HG02885 (cell line): Measurements from ENCODE around the gene LOXL1.
"Not testable (repeated sequence)": the region's sequence is repeated elsewhere in the genome, so short reads cannot be mapped to it uniquely, and the experiment has no call there.

Source experiments
- ATAC-seq: cut with Tn5 transposase; IDR thresholded peaks from one replicate; pipeline ENCODE4 v1.9.1; 2021; ENCODE audit warnings: mild to moderate bottlenecking; ENCODE audit not compliant: unreplicated experiment, poor library complexity

The LOXL1 gene

GRCh38 chr15:73972984-73973682 is 46.9 kb downstream of the LOXL1 start:
- ATAC-seq, result no peak

GRCh38 chr15:73973683-73974200 is 47.5 kb downstream of the LOXL1 start:
- ATAC-seq, result not testable (repeated sequence)

DNA sequence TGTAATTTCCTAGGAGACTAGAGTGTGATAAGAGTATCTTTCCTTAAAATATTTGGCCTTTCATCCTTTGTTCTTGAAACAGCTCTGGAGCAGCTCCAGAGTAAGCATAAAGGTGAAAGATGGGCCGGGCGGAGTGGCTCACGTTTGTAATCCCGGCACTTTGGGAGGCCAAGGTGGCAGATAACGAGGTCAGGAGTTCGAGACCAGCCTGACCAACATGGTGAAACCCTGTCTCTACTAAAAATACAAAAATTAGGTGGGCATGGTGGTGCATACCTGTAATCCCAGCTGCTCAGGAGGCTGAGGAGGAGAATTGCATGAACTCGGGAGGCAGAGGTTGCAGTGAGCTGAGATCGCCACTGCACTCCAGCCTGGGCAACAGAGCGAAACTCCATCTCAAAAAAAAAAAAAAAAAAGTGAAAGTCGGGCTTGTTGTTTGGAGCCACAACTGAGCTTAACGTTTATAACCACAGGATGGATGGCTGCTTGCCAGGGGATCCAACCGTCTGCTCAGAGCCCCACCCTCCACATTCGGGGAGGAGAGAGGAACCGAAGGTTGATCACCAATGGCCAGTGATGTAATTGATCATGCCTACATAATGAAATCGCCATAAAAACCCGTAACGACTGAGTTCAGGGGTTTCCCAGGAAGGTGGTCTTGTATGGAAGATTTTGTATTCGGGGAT is 49.3 kb downstream of the LOXL1 start:
- not testable (repeated sequence) for ATAC-seq

DNA sequence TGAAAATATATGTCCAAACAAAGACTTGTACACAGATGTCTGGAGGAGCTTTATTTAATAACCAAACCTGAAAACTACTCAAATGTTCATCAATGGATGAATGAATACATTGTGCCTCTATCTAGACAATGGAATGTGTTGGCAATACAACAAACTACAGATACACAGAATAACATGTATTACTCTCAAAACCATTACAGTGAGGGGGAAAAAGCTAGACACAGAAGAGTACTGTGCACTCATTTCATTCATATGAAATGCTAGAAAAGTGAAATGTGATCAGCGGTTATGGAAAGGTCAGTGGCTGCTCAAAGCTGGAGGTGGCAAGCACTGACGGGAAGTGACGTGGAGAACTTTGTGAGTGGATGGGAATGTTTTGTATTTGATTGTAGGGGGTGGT is 52.6 kb downstream of the LOXL1 start:
- ATAC-seq, result no peak

DNA sequence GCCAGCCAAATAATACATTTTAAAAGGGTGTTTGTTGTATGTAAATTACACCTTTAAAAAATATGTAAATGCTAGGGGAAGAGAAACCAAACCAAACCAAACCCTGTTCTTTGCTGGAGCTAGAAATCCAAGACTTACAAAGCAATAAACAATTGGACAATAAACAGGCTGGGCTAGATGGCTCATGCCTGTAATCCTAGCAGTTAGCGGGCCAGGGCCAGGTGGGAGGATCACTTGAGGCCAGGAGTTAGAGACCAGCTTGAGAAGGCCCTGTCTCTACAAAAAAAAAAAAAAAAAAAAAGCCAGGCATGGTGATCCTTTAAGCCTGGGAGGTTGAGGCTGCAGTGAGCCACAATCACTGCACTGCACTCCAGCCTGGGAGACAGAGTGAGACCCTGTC is 53.4 kb downstream of the LOXL1 start:
- ATAC-seq, result no peak

DNA sequence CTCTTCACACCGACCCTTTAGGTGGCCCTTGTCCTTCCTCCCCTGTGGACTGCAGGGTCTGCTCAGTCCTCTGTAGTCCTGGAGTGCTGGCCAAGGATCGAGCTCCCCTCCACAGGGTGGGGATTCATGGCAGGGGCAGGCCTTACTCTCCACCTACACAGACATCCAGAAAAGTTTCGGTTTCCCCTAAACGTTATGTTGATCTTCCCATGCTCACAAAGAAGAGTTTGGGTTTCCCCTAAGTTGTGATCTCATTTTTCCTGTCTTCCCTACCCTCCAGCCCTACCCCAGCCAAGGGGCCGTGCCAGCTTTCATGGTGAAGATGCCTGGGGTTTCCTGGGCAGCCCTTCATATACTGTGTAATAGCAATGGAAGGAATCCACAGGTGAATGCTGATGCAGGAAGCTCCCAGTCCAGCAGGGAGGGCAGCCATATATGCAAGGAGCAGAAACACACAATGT is 55.5 kb downstream of the LOXL1 start:
- ATAC-seq, result no peak

GRCh38 chr15:73982222-73982962 is 56.1 kb downstream of the LOXL1 start:
- ATAC-seq, result no peak

GRCh38 chr15:73983211-73983727 is 57.0 kb downstream of the LOXL1 start:
- ATAC-seq, result no peak

DNA sequence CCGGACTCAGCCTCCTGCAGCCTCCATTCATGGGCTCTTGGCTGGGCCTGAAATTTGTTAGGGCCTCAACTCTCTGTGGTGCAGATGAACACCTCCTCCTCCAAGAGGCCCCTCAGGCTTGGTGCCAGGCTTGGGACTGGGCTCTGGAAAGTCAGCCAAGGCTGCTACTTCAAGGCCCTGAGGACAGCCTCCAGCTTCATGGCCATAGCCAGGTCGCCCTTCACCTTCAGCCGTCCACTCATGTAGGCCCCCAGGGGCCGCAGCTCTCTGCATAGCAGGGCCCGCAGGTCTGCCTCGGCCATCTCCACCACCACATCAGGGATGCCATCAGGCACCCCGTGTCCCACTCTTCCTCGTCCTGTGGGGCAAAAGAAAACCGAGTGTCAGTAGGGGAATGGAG is 57.5 kb downstream of the LOXL1 start:
- ATAC-seq, result no peak

DNA sequence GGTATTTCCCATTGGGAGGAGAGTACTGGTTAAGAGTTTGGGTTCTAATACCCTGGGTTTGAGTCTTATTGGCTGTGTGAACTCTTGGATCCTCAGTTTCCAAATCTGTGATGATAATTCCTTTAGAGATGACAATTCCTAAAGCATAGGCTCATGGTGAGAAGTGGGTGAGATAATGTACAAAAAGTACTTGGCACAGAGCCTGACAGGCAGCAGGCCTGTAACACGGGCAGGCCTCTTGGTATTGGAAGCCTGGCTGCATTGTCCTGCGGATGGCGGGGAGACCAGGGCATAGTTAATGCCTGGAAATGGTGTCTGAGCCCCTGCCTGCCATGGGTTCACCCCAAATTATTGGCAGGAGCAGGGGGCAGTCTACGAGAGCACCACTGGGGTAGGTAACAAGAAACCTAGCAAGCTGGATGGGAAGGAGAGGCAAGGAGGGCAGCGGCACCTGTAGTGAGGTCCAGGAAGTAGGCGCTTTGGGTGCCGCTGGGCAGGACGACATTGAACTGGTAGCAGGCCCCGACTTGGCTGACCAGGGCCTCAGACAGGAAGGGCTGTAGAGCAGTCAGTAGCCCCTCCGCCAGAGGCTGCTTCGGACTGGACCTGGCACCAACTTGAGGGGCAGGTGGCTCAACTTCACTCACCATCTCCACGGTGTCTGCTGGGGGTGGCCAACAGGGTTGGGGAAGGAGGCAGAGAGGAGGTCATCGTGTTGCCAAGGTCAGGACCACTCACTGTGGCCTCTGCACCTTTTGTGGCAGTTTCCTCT is 58.1 kb downstream of the LOXL1 start:
- no peak for ATAC-seq

DNA sequence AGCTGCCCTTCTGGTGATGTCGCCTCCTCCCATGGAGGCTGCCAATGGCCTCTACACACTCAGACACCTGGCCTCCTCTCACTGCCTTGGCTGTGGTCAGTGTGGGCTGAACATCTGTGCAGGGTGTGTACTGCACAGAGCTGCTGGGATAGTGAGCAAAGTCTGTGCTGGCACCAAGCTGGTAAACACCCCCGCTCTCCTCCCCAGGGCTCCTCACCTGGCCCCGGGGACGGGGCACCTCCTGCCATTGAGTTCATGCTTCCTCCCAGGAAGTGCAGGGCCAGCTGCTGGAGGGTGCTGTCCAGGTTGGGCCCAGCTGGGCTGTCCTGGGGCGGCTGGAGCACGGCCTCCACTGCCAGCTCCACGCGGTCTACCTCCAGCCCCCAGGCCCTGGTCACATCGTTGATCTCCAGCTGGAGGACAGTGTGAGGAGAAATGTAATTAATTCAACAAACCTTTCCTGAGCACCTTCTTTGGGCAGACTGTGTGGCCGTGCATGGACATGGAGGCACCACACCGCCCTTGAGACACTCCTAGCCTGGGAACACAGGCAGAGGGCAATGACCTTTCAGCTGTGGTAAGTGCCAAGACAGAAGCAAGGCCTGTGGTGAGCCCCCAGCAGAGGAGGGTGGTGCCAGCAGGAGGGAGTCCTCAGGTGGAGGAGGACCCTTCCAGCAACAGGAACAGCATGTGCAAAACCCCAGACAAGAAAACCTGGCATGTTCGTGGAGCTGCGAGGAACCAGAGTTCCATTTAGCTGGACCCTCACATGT is 59.0 kb downstream of the LOXL1 start:
- no peak for ATAC-seq

GRCh38 chr15:73986055-73986775 is 60.0 kb downstream of the LOXL1 start:
- ATAC-seq, result no peak

GRCh38 chr15:73986776-73987056 is 60.5 kb downstream of the LOXL1 start:
- ATAC-seq, result no peak

DNA sequence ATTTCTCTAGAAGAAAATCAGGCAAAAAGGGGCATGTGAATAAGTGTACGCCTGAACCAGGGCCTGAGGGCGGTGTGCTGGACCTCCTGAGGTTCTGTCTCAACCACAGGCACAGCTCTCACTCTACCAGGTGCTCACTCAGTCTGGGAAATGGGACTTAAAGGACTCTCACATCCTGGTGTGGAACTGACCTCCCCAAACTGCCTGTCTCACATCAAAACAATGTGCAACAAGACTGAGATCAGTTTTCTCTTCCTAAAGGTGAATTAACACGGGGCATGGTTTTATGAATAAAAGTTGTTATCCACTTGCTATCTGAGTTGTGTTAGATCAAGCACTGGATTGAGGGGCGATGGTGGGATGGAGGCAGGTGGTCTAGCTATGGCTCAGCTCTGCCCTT is 61.0 kb downstream of the LOXL1 start:
- ATAC-seq, result no peak

DNA sequence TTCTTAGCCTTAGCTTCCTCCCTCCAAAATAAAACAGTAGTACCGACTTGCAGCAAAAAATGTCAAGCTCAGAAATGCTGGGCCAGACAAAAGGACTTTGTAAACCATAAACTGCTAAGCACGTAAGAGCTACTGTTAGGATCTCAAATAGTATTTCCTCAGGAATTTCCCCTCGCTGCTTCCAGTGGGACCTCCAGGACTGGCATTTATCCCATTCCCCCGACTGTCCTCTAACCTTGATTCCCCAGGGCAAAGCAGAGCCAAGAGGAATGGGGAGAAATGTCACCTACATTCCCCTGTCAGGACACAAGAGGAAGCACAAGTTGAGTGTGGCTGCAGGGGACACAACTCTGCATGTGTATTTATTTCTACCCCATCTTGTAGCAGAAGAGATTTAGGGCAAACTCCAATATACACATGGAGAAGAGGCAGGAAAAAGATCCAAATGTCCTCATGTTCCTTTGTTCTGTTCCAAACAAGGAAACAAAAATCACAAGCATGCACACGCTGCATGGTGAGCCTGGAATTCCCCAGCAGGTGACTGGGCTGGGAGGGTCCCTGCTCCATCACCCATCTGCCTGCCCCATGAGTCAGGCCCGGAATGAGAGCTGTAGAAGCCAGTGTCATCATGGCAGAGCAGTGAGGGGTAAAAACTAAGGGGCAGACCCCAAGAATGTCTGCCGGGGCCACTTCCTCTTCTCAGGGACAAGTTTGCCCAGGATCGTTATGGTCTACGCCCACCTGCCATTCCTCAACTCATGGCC is 61.6 kb downstream of the LOXL1 start:
- ATAC-seq, result no peak

DNA sequence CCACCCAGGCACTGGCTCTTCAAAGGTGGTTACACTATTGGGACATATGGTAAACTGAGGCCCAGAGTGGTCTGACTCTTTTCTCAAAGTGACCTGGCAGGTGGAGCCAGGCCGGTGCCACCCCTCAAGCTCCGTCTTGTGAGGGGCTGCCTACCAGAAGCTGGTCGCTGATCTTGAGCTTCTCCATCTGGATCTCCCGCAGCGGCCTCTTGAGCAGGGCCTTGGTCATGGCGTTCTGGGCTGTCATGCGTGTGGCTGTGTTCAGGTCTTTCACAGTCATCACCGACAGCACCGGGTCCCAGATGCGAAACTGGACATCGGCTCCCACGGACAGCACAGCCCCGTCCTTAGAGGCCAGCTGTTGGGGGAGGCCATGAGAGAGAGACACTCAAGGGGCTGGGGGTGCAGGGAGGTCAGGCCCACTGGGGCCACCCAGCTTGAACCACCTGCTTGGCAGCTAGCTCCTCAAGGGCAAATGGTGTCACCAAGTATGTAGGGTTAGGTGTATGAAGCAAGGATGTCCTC is 62.2 kb downstream of the LOXL1 start:
- no peak for ATAC-seq

- ATAC-seq, result no peak
These were observed 62.9 kb downstream of the LOXL1 start for GRCh38 chr15:73989001-73989798.
